Measurements from ENCODE around the gene LMO7.

LMO7 gene

DNA sequence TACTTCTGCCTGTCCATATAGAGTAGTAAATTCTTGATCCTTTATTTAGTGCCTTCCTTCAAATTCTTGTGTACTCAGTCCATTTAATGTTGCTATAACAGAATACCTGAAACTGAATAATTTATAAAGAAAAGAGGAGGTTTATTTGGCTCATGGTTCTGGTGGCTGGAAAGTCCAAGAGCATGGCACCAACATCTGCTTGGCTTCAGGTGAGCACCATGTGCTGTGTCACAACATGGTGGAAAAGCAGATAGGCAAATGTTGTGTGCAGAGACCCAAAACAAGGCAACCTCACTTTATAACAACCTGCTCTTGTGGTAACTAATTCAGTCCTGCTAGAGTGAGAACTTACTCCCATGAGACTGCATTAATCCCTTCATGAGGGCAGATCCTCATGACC lies 195.3 kb downstream of the LMO7 start:
- H3K4me3 ChIP-seq (ENCODE audit: low read depth, low read length) = no peak overlapping the region

DNA sequence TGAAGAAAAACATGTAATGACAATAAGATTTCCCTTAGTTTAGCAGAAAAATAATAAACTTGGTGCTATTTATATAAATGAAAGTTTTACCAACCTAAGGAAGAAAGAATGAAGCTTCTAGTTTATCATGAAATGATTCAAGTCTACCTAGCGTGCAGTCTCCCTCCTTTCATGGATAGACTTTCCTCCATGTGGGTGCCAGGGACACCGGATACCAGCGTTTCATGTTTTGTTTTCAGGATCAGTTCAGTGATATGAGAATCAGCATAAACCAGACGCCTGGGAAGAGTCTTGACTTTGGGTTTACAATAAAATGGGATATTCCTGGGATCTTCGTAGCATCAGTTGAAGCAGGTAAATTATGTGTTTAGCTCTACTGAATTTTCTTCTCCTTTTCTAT lies 196.7 kb downstream of the LMO7 start:
- H3K4me3 ChIP-seq (ENCODE audit: low read depth, low read length) = no peak overlapping the region

DNA sequence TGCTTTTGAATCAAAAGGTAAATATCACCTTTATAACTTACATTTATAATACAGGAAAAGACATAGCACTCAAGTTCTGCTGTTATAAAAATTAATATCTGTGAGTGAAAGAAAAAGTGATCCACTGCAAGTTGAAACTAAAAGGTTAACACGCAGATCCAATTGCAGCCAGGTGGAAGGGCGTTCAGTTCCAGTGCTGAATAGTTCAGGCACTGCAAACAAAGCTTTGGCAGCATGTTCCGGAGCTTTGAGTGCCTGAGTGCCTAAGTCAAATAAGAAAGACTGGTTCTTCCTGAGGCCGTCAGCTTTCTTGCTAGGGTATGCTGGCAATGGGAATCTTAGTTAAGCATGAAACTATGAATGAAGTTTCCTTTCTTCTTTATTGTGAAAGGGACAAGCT lies 200.3 kb downstream of the LMO7 start:
- no peak overlapping the region for H3K4me3 ChIP-seq (ENCODE audit: low read depth, low read length)

DNA sequence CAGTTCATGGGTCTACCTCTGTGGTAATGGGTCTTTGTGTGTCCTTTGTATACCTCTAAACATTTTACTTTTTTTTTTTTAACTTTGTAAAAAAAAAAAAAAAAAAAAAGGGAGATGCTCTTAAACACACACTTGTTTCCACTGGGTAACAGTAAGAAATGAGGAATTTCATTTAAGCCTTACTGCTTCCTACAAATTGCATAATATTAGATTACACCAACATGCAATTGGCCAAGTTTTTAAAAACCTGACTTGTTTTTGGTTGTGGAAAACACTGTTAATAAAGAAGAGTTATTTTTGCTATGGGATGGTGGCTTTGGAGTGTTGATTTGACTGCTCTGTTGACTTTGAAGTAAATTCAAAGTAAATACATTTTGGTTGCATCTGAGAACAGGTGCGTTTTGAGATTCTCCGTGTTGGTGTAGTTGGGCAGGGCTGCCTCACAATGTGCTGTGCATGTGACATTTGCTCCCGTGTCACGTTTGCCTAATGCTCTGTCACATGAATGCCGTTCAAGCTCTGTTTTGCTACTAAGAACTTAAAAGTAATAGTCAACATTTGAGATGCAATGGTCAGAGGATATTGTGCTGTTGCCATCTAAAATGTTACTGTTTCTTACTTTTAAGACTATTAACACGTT lies 202.4 kb downstream of the LMO7 start:
- H3K4me3 ChIP-seq (ENCODE audit: low read depth, low read length) = no peak overlapping the region

DNA sequence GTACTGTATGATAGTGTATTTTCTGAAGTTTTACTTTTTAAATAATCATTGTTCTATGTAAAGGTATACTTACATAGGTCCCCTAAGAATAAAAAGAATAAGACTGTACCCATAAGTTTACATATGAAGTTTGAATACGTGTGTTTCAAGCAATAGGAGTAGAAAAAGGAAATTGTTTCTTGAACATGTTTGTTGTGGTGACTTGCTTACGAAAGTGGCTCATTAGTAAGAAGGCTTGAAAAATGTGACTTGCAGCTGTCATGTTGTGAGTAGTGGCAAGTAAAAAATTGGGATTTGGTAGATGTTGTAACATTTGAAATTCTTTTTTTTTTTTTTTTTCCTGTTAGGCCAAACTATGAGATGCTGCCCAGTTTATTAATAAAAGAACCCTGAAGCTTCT lies 203.3 kb downstream of the LMO7 start:
- no peak overlapping the region for H3K4me3 ChIP-seq (ENCODE audit: low read depth, low read length)

DNA sequence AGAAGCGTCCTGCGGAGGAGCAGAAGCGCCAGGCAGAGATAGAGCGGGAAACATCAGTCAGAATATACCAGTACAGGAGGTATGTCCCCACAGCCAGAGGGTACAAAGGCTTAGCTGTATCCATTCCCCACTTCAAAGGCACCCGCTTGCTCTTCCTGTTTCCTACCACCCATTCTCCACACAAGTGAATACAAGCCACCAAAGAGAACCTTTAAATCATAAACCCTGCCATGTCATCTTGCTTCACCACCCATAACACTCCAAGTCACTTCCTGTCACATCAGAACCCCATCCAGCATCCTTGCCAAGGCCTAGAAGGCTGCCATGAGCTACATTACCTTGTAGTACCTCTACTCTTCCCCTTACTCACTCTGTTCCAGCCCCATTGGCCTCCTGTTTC lies 205.8 kb downstream of the LMO7 start:
- no peak overlapping the region for H3K4me3 ChIP-seq (ENCODE audit: low read depth, low read length)

DNA sequence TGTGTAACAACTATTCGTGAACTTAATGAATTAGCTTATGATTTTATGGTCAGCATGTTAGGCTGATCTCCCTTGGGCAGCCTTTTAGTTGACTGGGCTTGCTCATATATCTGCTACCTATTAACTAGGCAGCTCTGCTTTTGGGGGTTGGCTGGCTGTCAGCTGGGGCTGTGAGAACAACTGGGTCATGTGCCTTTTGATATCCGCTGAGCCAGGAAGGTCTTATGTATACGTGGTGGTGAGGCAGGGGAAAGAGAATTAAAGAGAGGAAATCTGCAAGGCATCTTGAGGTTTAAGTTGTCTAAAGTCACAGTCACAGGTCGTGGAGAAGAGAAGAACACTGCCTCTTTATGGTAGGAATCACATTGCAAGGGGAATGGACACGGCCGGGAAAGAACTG lies 206.9 kb downstream of the LMO7 start:
- no peak overlapping the region for H3K4me3 ChIP-seq (ENCODE audit: low read depth, low read length)

DNA sequence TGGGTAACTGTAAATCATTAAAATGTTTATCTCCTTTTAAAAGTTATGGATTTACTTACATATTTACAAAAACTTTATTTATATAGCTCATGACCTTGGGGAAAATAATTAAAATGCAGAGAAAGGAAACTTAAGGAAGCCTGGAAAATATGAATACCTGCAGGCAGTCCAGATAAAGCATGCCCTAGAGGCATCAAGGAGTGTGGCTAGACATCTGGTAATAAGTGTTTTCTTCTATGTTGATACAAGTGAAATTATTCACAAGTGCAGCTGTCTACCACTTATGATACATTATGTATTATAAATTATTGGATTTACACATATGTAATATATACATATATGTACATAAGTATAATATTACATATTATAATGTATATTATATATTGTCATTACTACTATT lies 207.9 kb downstream of the LMO7 start:
- H3K4me3 ChIP-seq (ENCODE audit: low read depth, low read length) = no peak overlapping the region

DNA sequence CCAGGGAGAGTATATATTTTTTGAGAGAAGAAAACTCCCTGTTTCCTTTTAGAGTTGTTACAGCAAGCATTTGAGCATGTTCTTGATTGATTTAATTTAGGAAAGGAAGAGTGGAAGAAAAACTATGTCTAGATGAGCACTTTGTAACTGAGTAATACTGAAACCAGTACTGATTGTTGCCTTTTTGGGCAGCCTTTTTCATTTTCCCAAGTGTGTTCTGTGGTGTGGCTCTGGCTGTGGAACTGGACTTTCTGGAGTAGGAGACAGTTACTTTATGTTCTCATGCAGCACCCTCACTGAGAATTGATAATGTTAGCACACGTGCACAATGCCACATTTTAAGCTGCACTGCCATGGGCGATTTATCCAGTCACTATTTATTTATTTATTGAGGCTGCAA lies 211.5 kb downstream of the LMO7 start:
- no peak overlapping the region for H3K4me3 ChIP-seq (ENCODE audit: low read depth, low read length)

DNA sequence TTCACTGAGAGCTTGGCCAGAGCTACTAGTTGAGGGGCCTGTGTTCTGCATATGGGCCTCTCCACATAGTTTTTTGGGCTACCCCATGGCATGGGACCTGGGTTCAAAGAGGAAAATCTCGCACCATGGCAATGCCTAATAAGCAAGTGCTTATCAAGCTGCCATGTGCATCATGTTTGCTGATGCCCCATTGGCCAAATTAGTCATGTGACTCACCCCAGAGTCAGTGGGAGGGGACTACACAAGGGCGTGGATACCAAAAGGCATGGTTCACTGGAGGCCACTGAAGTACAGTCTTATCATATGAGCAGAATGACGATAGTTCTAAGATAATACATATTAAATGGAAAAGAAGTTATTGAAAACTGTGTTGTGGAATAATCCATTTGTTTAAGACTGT lies 214.8 kb downstream of the LMO7 start:
- no peak overlapping the region for H3K4me3 ChIP-seq (ENCODE audit: low read depth, low read length)

DNA sequence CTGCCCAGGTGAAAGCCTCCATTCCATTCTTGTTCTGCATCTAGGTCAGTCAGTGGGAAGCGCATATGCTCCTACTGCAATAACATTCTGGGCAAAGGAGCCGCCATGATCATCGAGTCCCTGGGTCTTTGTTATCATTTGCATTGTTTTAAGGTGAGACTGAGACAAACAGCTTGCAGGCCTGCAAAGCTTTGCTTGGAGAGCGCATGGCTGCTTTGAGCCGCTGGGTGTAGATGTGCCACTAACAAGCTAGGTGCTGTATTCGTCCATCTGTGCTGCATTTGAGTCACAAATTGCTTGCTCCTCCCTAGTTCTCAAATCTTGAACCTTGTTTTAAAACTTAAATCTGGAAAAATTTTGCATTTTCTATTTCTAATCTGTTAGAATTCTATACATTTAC lies 219.1 kb downstream of the LMO7 start:
- H3K4me3 ChIP-seq (ENCODE audit: low read depth, low read length) = no peak overlapping the region

DNA sequence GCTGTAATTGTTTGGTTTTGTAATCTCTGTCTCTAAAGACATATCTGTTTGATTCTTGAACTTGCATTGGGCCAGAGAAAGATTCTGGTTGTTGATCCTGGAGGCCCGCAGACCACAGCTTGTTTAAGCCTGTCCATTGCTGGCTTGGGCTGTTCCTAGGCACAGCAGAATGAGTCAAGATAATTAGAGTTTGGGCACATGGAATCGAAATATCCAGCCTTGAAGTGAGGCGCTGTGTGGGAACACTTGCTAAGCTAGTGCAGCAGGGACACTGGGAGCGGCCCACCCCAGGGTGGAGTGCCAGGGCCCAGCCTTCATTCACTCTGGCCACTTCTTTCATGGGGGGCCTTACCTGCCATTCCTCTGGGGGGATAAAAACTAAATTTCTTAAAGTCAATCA lies 219.7 kb downstream of the LMO7 start:
- H3K4me3 ChIP-seq (ENCODE audit: low read depth, low read length) = no peak overlapping the region

DNA sequence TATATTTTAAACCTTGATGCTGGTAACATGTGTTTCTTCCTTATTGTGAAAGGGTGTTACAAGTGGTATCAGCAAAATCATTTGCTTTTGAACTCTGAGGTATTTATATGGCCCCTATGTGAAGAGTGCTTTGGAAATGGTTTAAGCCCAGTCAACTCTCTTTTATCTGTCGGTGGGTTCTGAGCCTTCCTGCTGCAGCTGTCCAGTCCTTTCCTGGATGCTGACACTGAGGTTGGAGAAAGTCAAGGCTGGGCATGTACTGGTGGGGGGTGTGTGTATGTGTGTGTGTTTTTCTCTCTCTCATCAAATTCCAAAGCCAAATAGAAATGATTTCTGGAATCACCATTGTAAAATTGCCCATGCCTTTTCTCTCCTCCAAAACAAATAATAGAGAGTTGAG lies 221.2 kb downstream of the LMO7 start:
- H3K4me3 ChIP-seq (ENCODE audit: low read depth, low read length) = no peak overlapping the region

DNA sequence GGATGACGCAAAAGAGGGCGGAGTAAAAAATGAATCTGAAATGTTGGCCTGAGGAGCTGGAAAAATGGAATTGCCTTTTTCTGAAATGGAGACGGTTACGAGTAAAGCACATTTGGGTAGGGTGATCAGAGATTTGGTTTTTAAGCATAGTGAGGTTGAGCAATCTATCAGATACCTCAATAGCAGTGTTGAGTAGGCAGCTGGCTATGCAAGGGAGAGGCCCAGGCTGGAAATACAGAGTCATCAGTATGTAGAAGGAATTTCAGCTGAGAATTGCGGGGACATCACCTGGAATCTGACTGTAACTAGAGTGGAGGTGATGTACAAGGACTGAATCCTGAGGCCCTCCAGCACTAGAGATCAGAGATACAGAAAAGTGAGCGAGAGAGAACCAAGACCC lies 224.8 kb downstream of the LMO7 start:
- H3K4me3 ChIP-seq (ENCODE audit: low read depth, low read length) = no peak overlapping the region

DNA sequence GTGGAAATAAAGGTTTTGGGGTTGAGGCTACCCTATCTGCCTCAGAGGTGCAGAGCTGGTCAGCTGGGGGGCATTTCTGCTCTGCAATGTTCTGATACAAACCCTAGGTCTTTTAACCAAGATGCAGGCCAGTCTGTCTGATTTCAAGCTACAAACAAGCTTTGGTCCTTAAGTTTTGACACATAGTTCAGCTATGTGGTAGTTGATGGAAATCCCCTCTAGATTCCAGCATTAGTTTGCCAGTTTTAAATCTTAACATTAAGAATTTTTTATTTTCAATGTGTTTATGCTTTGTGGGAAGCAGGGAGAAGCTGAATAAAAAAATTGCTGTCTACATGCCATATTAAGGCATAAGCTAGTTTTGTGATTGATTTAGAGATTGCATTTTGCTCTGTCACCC lies 225.7 kb downstream of the LMO7 start:
- no peak overlapping the region for H3K4me3 ChIP-seq (ENCODE audit: low read depth, low read length)

DNA sequence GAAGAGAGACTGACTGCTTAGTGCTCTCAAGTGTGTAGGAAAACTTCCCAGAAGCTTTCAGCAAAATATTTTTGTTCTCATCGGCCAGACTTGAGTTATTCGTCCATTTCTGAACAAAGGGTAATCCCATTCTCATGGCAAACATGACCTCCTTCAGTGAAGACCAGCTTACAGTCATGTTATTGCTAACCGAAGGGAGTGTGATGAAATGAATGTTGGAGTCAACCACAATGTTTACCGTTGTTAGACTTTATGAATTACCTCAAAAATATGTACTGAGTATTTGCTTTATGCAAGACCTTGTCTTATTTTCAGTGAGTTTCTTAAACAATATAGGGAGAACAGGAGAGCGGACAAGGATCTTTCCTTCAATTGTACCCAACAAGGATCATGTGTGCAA lies 228.6 kb downstream of the LMO7 start:
- no peak overlapping the region for H3K4me3 ChIP-seq (ENCODE audit: low read depth, low read length)

DNA sequence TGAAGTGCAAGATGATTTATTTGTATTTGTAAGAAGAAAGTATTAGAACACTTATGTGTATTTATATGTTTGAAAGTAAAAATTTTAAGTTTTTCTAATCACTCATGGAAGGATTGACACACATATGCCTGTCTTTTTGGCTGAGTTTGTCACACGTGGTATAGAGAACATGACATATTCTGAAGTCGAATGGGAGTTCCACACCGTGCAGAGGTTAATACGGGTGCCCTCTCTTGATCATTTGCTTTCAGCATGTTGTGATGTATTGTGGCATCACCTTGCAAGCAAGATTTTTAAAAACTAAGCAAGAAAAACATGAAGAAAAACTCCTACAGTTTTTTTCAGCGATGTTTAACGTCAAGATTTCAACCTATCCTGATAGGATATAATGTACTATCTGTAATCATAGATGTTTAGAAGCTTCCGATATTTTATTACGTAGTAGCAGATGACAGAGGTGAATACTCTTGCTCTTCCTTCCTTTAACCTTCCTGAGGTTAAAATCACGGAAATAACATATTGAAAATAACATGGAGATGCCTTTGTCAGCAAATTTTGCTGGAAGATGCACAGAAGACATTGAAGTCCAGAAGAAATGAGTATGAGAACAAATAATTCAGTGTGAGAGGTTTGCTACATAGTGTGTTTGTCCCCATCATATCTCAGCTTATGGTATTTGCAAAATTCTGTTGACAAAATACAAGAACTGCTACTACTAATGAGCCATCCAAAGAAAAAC lies 231.4 kb downstream of the LMO7 start:
- no peak overlapping the region for H3K4me3 ChIP-seq (ENCODE audit: low read depth, low read length)

DNA sequence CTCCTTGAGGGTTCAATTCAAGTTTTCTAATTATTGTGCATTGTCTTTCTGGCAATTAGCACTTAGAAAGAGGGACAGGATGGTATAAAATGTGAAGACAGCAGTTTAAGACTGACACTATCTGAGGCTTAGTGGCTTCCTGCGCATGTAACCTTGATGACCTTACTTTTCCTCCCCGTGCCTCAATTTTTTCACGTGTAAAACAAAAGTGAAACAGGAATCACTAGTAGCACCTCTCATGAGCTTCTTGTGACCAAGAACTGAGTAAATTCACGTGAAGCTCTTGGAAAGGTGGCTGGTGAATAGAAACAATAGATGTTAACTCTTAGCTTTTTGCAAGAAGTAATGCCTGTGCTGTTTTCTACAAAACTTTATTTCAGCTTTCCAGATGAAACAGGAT lies 233.9 kb downstream of the LMO7 start:
- H3K4me3 ChIP-seq (ENCODE audit: low read depth, low read length) = no peak overlapping the region

DNA sequence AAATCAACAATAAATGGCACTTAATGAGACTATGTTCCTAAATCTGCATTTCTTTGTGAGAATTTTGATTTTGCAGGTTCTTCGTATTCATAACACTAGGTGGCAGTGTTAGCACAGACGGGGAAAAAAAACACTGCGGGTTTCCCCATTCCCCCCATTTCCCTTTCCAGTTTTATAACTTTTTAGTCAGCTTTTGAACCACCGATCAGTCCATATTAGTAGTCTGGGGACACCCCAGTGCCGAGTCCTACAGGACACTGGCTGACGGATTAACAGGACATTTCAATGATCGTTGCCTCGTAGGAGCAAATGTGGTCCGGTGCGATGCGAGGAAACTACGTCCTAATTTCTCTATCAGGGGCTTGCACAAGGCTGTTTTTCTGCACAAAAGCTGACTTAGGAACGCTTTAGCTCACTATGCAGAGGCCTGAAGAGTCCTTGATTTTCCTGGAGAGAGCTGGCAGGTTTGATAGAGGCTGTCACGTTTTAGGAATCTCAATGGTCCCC lies 234.3 kb downstream of the LMO7 start:
- no peak overlapping the region for H3K4me3 ChIP-seq (ENCODE audit: low read depth, low read length)

DNA sequence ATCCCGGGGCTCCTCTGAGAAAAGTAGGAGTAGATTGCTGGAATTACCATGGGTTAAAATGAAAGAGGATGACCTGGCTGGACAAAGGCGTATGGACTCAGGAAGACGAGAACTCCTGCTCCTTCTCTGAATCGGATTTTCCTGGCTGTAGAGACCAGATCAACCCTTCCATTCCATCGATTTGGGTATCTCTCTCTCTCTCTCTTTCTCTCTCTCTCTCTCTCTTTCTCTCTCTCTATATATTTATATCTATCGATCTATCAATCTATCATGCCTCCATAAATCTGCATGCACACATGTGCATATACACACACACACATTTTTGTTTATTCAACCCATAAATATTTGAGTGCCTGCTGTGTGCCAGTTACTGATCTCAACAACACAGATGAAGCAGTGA lies 234.9 kb downstream of the LMO7 start:
- H3K4me3 ChIP-seq (ENCODE audit: low read depth, low read length) = no peak overlapping the region

DNA sequence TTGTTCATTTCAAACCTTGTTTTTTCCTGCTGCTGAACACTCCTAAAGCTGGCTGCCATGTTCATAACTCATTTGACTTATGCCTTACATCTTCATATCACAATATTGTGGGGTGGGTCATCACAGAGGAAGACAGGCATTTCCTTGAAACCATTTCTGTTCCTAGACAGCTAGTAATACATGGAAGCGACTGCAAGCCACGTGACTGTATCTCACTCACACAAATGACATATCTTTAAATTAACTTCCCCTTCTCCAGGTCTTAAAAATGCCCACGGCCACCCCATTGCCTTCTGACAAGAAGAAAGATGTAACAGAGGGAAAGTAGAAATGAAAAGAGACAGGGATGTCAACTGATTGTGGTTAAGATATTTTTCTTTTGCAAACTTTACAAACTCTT lies 236.8 kb downstream of the LMO7 start:
- H3K4me3 ChIP-seq (ENCODE audit: low read depth, low read length) = no peak overlapping the region

DNA sequence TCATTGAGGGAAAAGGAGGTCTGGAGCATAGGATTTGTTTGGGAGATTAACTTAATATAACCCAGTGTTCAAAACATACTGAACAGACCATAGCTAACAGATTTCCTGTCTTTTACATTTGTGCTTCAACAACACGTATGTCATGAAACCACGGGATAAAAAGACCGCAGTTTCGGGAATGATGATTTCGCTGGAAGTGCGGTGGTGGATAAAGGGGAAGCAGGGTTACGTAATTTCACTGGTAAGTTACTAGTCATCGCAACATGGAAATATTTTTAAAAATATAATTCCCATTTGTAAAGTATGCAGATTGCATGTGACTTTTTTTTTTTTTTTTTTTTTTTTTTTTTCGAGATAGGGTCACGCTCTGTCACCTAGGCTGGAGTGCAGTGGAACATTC lies 237.4 kb downstream of the LMO7 start:
- H3K4me3 ChIP-seq (ENCODE audit: low read depth, low read length) = no peak overlapping the region

DNA sequence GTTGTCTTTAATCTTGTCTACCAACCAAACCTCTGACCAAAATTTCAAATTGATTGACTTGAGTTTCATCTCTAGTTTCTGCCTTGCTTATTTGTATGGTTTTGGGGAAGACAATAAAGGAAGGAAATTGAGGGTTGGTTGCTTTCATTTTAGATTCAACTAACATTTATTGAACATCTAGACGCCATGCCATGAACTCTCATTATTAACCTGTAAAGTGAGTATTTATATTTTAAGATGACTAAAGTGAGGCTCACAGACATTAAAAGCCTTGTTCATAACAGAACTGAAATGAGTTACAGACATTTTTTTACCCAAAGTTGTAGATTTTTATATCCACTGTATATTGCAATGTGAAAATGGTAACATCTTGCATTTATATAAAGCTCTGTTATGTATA lies 239.3 kb downstream of the LMO7 start:
- no peak overlapping the region for H3K4me3 ChIP-seq (ENCODE audit: low read depth, low read length)
